HG02938 (cell line): ENCODE data around the gene STK4.

Source experiments
- ATAC-seq: cut with Tn5 transposase; IDR thresholded peaks from one replicate; pipeline ENCODE4 v1.9.1; 2021; ENCODE audit warnings: mild to moderate bottlenecking, moderate library complexity; ENCODE audit not compliant: unreplicated experiment

STK4 gene

DNA sequence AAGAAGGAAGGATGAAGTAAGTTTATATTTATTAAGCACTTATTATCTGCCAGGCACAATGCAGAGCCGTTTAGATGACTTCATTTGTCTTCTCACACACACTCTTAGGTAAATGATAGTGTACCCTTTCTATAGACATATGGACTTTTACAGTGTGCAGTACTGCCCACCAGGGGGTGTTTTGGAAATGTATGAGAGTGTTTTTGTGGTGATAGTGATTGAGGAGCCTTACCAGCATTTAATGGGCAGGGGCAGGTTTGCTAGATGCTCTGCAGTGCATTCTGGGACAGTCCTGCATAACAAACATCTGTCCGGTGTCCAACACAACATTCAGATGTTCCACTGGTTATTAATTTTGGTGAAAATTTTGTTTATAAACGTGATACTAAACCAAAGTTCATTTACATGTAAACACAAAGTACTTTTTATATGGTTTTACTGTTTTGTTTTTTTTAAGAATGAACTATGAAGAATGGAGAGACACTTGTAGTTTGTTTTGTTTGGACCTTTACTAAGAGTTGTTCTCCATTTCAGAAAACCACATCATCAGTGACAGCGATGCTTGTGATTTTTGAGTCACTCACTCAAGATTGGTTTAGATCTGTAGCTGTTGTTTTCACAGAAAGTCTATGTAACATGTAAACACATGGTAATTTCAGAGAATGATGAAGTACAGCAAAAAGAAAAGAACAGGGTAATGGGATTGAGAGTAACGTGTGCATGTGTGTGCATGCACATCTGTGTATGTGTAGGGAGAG lies 114.7 kb downstream of the STK4 start:
- ATAC-seq, result no peak

DNA sequence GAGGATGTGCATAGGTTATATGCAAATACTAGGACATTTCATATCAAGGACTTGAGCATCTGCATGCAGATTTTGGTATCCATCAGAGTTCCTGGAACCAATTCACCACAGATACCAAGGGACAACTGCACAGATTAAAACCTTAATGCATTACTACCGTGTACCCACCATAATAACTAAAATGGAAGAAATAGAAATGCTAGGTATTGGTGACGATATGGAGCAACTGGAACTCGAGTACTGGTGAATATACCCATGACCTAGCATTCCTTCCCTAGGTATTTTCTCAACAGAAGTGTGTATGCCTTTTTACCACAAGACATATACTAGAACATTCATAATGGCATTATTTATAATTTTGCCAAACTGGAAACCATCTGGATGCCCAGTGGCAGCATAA lies 116.2 kb downstream of the STK4 start:
- ATAC-seq, result no peak

DNA sequence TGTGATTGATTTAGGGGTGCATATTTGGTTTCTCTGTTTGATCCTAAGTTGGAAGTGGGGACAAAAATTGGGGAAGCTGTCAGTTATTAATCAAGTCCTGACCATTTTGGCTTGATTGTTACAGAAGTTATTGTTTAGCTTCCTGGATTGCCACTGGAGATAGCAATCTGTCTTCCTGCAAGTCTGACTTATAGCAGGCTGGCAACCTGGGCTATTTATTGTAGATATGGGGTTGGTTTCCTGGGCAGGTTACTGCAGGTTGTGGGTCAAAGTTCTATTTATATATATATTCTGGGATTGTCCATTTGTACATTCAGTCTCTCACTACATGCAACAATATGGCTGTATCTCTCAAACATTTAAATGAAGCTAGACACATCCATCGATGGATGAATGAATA lies 116.8 kb downstream of the STK4 start:
- ATAC-seq, result no peak

DNA sequence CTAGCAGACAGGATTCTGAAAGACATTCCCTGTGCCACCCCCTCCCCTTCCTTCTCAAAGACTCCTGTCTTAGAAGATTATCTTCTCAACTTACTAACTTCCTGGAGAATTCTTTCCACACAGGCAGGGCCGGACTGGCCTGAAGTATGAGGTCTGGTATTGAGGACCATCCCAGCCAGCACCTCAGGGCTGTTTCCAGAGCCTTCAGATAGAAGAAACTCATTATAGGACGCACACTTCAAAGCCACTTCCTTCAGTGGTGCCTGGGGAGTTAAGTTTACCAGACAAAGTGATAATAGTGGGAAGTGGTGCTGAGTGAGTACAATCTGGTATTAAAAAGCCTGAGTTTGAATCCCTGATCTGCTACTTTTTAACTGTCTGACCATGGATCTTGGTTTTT lies 119.0 kb downstream of the STK4 start:
- no peak for ATAC-seq

DNA sequence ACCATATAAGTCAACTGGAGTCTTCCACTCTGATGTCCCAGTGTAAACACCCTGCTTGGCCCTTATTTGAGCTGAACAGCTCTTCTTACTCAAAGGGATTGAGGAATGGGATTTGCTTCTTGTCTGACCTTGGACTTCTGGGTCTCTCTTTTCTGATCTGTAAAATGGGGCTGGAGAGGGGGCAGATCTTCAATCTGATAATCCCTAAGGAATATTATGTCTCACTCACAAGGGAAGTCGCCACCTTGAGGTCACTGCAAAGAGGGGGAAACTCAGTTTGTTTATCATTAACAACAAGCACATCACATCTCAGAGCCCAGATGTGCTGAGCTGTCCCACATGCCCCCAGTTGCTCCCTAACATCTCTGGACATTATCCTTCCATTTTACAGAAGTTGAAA lies 119.6 kb downstream of the STK4 start:
- ATAC-seq, result no peak

DNA sequence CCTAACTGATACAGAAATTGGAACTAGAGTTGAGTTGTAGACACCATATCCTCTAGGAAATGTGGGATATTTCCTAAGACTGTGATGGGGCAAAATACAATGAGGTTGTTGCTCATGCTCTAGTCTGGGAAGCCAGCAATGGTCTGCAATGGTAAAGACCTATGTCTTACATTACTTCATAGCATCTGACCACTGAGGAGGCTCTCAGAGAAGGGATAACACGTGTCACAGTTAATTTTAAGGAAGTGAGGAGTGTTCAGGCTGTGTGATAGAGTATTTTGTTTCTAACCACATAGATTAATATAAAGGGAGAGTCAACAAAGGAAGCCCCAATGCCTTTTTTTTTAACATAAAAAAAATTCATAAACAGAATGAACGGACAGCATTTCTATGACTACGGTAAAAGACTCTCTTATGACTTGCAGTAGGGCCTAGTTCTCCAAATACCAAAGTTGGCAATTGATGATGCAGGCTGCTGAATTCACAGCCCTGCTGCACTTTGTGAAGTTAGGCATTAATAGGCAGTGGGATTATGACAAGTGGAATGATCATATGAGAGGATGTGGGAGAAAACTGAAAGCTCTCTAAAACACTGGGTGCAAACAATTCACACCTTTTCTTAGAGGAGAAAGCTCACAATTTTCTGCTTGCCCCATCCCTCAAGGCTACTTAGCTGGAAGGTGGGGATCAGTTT lies 120.9 kb downstream of the STK4 start:
- ATAC-seq, result no peak

DNA sequence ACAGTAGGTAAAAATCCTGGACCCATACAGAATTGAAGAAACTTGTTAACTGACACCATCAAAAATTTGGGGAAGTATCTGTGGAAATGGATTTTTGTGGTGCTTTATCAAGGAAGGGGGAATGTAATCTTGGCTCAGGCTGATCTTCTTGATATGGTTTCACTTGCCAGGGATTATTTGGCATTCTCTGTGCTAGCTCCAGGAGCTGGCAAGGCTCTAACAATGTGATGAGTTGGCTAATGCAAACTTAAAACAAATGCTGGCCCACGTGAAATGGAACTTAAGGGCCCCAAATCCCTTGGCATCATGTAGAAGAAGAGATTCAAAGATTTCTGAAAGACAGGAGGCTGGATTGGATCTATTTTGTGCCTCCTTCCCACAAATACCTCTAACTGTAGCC lies 121.5 kb downstream of the STK4 start:
- ATAC-seq, result no peak

DNA sequence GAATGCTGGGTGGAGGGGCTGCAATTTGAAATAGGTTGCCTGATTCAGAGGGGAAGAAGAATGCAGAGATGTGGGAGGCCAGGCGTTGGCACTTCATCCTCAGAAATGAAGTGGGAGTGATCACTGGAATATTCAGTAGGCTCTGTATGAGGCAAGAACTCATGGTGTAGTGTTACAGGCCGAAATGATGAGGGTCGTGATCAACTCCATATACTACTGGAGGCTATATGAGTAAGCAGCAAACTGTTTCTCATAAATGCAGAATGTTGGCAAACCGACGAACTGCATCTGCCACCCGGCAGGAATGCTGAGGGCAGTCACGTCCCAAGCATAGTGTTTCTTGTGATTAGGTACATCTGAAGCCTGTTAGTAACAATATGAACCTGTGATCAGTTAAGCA lies 121.9 kb downstream of the STK4 start:
- no peak for ATAC-seq

DNA sequence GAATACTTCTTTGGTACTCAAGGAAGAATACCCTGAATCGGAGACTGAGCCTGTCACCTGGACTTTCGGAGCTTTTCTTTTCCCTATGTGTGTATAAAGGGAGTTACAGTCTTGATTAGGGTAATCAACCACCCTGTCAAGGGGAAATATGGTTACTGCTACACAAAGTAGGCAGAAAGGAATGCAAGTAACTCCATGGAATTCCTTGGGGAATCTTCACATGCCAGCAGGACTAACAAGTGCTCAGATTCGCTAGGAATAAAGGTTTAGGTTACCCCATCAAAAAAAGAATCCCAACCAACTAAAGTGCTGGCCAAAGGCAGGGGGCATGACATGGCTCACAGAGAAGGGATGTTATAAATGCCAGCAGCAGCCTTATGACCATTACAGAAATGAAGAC lies 124.2 kb downstream of the STK4 start:
- ATAC-seq, result no peak

DNA sequence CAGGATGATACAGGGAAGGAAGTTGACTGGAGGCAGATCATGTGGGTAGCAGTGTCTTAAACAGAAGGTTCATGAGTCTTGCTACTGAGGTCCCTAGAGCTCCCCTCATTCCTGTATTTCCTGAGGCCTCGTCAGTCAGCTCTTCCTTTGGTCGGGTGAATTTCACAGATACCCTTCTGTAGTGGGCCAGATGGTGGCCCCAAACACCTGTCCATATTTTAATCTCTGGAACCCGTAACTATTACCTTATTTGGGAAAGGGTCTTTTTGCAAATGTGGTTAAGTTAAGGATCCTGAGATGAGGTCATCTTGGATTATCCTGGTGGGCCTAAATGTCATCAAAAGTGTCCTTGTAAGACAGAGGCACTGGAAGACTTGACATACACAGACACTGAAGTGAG lies 125.1 kb downstream of the STK4 start:
- no peak for ATAC-seq

DNA sequence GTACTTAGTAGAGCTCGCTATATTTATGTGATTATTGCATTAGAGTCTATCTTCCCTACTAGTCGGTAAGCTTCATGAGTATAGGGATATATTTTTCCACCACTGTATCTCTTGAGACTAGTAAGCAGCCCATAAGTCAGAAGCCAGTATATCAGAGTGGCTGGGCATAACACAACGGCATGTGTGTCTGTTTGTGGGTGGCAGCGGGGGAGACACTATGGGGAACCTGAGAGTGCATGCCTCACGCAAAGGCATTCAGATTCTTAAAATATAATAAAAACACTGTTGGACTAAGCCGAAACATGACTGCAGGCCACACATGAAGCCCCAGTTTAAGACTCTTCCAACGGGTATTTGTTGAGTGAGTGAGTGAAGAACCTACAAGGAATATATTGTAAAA lies 126.6 kb downstream of the STK4 start:
- ATAC-seq, result no peak

DNA sequence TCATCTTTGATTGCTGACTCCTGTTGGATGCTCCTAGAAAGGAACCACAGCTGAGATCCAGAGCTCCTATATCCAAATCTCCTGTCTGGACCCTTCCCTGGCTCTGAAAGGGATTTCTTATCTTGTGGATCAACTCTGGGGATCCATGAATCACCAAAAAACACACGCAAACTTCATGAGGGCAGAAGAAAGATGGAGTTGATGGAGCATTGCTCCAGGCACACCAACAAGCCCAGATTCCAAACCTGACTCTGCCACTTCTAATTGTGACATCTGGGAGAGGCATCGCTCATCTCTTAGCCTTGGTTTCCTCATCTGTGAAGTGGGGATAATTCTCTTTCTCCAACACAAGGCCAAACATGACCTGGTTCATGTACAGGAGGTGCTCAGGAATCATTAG lies 127.9 kb downstream of the STK4 start:
- ATAC-seq, result no peak

DNA sequence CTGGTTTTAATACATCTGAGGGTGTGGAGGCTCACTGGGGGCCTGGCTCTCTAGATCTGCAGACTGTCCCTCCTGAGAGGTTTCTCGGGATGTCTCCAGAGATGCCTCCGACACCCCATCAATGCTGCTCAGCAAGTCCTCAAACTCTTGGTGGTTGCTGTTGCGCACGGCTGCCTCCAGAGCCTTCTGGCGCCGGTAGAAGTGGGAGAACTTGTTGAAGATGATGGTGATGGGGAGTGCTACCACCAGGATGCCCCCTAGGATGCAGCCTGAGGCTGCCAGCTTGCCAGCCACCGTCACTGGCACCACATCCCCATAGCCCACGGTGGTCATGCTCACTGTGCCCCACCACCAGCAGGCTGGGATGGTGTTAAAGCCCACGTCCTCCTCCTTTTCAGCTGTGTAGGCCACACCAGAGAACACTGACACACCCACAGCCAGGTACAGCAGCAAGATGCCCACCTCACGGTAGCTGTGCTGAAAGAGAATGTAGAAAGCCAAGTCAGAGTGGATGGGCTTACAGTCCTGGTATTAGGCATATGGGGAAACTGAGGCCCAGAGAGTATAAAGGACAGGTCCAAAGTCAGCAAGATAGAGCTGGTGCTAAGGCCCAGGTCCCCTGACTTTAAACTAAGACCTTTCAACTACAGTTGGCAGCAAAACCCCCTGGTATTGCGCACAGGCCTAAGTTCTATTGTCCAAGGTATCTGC lies 128.7 kb downstream of the STK4 start:
- no peak for ATAC-seq

DNA sequence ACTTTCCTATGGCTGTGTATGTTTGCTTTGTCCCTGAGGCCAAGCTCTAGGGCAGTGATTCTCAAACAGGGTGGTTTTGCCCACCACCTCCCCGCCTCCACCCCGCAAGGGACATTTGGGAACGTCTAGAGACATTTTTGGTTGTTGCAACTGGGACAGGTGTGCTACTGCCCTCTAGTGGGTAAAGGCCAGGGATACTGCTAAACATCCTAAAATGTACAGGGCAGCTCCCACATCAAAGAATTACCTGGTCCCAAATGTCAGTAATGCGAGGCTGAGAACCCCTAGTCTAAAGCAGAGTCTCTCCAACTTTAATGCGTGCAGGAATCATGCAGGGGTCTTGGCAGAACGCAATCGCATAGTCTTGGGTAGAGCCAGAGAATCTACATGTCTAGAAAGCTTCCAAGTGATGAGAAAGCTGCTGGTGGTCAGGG lies 129.5 kb downstream of the STK4 start:
- no peak for ATAC-seq

DNA sequence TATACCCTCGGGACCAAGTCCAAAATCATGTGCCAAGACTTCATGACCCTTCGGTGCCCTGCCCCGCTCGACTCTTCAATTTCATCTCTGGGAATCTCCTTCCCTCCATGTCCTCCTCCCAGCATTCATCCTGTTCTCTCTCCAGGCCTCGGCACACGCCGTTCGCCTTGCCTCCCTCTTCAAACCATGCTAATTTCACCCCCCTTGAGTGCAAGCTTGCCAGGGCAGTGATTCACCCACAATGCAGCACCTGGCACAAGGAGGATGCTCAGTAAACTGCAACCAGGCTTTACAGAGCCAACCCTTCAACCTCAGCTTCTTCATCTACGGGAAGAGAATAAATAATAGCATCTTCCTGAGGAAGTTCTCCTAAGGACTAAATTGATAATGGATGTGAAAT lies 130.5 kb downstream of the STK4 start:
- ATAC-seq, result no peak

DNA sequence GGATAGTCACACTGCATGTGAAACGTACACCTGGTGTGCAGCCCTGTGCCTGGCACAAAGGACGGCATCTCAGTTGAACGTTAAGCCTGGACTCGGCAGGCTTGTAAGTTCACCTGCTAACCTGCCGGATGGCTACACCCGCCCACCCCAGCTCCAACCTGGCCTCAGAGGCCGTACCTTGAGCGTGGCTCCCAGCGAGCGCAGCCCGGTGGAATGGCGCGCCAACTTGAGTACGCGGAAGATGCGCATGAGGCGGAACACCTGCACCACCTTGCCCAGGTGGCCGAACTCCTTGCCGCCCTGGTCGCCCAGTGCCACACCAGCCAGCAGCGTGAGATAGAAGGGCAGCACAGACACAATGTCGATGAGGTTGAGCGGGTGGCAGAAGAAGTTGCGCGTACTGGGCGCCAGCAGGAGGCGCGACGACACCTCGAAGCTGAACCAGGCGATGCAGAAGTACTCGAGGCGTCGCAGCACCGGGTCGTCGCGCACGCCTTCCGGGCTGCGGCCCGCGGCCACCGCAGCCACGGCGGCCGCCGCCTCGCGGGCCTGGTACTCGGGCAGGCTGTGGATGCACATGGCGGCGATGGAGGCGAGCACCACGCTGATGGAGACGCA lies 131.3 kb downstream of the STK4 start:
- no peak for ATAC-seq

DNA sequence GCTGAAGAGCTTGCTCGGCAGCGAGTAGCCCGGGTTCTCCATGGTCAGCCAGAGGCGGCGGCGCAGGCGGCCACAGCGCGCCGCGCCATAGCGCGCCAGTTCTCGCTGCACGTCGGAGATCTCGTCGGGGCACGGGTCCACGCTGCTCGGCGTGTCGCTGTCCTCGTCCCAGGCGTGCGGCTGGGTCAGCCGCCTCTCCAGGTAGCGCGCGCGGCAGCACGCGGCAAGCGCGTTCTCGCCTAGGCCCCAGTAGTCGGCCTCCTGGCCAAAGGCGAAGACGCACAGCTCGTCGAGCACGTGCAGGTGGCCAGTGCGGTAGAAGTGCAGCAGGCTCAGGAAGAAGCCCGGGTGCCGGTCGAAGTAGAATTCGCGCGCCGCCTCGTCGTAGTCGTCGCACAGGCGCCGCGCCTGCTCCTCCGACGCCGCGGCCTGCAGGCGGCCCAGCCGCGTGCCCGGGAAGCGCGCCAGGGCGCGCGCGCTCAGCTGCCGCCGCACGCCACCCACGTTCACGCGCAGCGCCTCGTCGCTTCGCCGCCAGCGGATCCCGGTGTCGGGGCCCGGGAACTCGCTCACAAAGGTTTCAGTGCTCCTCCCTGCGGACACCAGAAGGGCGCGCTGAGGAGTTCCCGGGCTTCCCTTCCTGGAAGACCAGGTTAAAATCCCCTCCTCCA lies 131.9 kb downstream of the STK4 start:
- no peak for ATAC-seq

DNA sequence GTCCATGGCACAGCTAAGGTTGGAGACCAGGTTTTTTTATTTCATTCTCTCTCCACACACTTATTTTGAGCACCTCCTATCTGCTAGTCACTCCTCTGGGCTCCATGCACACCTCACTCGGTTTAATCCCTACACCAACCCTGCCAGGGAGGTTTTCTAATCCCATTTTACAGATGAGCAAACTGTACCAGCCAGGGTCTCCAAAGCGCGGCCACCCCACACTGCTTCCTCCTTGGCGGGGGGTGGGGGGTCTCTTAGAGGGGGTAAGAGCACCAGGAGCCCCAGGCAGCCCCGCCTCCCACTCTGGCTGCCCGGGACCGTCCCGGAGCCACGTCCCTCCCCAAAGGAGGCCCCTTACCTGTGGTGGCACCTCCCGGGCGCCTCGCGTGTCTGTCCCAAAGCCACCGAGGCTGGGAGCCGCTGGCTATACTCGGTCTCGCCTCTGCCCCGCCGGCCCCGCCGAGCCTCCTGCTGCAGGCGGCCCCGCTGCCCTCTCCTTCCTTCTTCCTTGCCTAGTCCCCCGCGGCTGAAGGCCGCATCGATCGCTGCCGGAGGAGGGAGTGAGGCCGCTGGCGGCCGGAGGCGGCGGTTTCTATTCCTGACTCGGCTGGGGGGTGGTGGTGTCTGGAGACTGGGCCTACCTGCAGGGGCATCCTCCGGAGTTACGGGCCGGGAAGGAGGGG lies 134.4 kb downstream of the STK4 start, which contains the start of gene KCNS1:
Gene KCNS1, minus strand, starts transcription at position 565 of the 683 bp plus-strand sequence. CDS start 1,891 bp downstream, outside the sequence.
- ATAC-seq, result no peak

DNA sequence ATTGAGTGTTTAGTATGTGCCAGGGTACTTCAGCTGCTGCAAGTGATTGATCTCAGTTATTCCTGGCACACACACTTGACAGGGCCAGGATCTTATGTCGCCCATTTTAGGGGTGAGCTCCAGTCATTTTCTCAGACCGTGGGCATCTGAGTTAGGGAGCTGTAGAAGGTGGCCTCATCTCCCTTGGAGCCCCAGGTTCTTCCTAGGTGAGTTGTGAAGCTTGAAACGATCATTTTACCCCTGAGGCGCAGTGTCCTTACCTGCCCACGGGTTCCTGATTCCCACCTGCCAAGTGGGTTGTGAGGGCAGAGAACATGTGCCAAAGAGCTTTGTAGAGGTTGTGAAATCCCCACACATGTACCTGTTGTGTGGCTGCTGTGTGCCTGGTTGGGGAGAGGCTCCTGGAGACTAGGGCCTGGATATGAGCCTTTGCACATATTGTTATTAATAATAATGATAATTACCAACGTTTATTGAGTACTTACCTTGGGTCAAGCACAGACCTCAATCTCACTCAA lies 135.1 kb downstream of the STK4 start:
- no peak for ATAC-seq

DNA sequence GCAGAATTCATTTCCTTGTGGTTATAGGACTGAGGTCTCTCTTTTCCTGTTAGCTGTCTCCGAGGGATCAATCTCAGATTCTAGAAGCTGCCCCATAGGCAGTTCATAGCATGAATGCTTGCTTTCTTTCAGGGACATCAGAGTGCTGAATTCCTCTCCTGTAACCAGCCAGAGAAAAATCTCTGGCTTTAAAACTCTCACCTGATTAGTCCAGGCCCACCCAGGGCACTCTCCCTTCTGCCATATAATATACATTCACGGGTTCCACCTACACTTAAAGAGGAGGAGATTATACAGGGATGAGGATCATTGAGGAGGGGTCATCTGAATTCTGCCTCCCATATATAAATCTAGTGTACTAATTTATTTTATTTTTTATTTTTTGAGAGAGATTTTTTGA lies 136.8 kb downstream of the STK4 start:
- no peak for ATAC-seq
